Progenitor cell of endocrine pancreas (in vitro differentiated cells): Measurements from ENCODE around the gene MRPL28. TPM values are rescaled to one million over a fixed set of nuclear protein-coding genes. Genes with fewer than 3 reads are reported as not detected.
"Not testable (repeated sequence)": the region's sequence is repeated elsewhere in the genome, so short reads cannot be mapped to it uniquely, and the experiment has no call there.

ENCODE experiments used
- DNase-seq: peaks from one replicate; pipeline ENCODE4 v3.0.0; 2021; ENCODE audit warnings: low spot score; ENCODE audit not compliant: unreplicated experiment
- H3K27ac Mint-ChIP-seq: 2 replicates; pipeline ENCODE4 v1.8.0; 2021; ENCODE audit warnings: mild to moderate bottlenecking, moderate library complexity, mixed read lengths
- H3K27me3 Mint-ChIP-seq: 2 replicates; pipeline ENCODE4 v1.8.0; 2021; ENCODE audit warnings: mixed read lengths
- H3K36me3 Mint-ChIP-seq: 2 replicates; pipeline ENCODE4 v1.8.0; 2022; ENCODE audit warnings: mixed read lengths; ENCODE audit not compliant: insufficient read depth
- H3K4me1 Mint-ChIP-seq: 2 replicates; pipeline ENCODE4 v1.8.0; 2021; ENCODE audit warnings: low read depth, mixed read lengths
- H3K4me3 Mint-ChIP-seq: 2 replicates; pipeline ENCODE4 v1.8.0; 2021; ENCODE audit warnings: low read depth, mild to moderate bottlenecking, moderate library complexity, mixed read lengths
- H3K9me3 Mint-ChIP-seq: 2 replicates; pipeline ENCODE4 v1.8.0; 2021; ENCODE audit warnings: low read depth, mixed read lengths
- total RNA-seq: library from RNA; stranded (reverse); gene quantifications from 2 replicates; pipeline ENCODE4 v1.2.1, GENCODE V29; 2021
- TF ChIP-seq, protein P1 (sequence below): fragments of 200-600 bp; sonication (generic); IDR thresholded peaks from one replicate; pipeline ENCODE4 v1.5.0; 2021; ENCODE audit warnings: antibody characterized with exemption, mild to moderate bottlenecking; ENCODE audit not compliant: unreplicated experiment

Gene MRPL28
- total RNA-seq, 1 donor from 2014 or later: 82.7 TPM

DNA sequence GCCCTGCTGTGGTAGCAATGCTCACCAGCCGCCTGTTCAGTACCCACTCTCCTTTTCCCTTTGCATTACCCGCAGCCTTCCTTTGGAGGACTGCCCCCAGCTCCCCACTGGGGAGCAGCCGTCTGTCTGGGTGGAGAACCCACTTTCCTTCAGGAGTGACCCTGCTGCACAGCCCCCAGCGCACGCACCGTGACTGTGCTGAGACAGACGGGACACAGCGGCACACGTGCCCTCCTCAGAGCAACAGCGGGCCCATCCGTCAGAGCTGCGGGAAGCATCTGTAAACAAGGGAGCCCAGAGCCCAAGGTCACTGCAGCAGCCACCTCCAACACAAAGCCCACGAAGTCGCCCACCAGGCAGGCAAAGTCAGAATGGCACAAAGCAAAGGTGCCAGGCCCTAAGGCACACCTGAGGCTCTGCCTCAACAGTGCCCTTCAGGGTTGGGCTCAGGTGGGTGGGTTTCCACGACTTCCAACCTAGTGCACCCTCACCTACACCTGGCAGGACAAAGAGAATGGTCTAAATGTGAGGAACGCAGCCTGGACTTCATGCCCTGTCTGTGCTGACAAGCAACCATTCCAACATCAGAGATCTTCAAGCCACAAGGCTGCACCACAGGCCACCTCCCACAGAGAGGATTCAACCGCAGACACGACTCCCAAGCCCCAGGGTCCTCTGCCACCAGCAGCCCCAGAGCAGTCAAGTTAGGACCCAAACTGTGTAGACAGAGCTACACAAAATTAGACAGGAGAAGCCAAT lies 27.7 kb downstream of the MRPL28 start:
- H3K27ac Mint-ChIP-seq: peak overlapping the region; percentile 14

DNA sequence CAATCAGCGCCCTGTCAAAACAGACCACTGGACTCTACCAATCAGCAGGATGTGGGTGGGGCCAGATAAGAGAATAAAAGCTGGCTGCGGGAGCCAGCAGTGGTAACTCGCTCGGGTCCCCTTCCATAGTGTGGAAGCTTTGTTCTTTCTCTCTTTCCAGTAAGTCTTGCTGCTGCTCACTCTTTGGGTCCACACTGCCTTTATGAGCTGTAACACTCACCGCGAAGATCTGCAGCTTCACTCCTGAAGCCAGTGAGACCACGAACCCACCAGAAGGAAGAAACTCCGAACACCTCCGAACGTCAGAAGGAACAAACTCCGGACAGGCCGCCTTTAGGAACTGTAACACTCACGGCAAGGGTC lies 28.4 kb downstream of the MRPL28 start:
- not testable (repeated sequence) for H3K27me3 Mint-ChIP-seq, H3K27ac Mint-ChIP-seq, DNase-seq, H3K9me3 Mint-ChIP-seq, H3K4me3 Mint-ChIP-seq, H3K4me1 Mint-ChIP-seq
- peaks cover 30% of the 10 kb centered on the region for H3K36me3 Mint-ChIP-seq

More for the DNA sequence above, 27.7 kb downstream of the MRPL28 start:
- TF ChIP-seq, protein P1, sequence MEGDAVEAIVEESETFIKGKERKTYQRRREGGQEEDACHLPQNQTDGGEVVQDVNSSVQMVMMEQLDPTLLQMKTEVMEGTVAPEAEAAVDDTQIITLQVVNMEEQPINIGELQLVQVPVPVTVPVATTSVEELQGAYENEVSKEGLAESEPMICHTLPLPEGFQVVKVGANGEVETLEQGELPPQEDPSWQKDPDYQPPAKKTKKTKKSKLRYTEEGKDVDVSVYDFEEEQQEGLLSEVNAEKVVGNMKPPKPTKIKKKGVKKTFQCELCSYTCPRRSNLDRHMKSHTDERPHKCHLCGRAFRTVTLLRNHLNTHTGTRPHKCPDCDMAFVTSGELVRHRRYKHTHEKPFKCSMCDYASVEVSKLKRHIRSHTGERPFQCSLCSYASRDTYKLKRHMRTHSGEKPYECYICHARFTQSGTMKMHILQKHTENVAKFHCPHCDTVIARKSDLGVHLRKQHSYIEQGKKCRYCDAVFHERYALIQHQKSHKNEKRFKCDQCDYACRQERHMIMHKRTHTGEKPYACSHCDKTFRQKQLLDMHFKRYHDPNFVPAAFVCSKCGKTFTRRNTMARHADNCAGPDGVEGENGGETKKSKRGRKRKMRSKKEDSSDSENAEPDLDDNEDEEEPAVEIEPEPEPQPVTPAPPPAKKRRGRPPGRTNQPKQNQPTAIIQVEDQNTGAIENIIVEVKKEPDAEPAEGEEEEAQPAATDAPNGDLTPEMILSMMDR: no peak
- peaks cover 32% of the 10 kb centered on the region for H3K36me3 Mint-ChIP-seq
- no peak for DNase-seq
- no peak overlapping the region for H3K4me3 Mint-ChIP-seq
- no peaks in the 10 kb centered on the region for H3K27me3 Mint-ChIP-seq
- H3K9me3 Mint-ChIP-seq: peaks cover 3% of the 10 kb centered on the region
- H3K4me1 Mint-ChIP-seq: peaks cover 2% of the 10 kb centered on the region

DNA sequence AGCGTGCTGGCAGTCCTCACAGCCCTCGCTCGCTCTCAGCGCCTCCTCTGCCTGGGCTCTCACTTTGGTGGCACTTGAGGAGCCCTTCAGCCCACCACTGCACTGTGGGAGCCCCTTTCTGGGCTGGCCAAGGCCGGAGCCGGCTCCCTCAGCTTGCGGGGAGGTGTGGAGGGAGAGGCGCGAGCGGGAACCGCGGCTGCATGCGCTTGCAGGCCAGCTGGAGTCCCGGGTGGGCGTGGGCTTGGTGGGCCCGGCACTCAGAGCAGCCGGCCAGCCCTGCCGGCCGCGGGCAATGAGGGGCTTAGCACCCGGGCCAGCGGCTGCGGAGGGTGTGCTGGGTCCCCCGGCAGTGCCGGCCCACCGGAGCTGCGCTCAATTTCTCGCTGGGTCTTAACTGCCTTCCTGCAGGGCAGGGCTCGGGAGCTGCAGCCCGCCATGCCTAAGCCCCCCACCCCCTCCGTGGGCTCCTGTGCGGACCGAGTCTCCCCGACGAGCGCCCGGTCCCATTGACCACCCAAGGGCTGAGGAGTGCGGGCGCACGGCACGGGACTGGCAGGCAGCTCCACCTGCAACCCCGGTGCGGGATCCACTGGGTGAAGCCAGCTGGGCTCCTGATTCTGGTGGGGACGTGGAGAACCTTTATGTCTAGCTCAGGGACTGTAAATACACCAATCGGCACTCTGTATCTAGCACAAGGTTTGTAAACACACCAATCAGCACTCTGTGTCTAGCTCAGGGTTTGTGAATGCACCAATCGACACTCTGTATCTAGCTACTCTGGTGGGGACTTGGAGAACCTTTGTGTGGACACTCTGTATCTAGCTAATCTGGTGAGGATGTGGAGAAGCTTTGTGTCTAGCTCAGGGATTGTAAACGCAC lies 29.0 kb downstream of the MRPL28 start:
- not testable (repeated sequence) for H3K4me3 Mint-ChIP-seq, H3K27ac Mint-ChIP-seq, H3K9me3 Mint-ChIP-seq, DNase-seq, H3K4me1 Mint-ChIP-seq, H3K27me3 Mint-ChIP-seq
- H3K36me3 Mint-ChIP-seq: peaks cover 29% of the 10 kb centered on the region

DNA sequence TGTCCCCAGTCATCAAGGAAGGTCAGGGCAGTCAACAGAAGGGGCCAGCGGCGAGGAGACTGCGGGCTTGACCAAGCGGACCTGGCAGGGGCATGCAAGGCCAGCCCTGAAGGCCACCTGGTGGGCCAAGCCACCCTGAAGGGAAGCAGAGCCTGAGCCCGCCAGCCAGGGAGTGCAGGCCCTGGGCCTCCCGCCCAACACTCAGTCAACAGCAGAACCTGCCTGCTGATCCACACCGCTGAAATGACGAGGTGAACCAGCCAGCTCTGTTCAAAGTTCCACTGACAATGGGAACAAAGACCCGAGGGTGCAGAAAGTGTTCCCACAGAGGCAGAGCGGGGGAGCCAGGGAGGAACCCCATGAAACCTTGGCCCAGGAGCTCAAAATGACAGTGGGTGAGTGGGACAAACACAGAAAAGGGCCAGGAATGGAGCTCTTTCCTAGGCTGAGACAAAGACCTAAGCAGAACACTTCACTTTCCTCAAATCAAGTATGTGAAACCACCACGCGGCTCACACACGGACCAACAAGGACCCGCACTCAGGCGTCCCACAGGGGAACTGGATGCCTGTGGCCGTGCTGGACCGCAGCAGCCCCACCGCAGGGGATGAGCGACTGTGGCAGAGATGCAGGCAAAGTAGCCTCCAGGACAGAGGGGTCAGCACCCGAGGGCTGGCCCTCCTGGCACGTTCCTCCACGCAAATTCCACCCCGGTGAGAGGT lies 29.8 kb downstream of the MRPL28 start:
- no peaks in the 10 kb centered on the region for H3K27me3 Mint-ChIP-seq
- peaks cover 2% of the 10 kb centered on the region for H3K4me1 Mint-ChIP-seq
- peak overlapping the region; percentile 52 for H3K27ac Mint-ChIP-seq
- H3K9me3 Mint-ChIP-seq: peaks cover 3% of the 10 kb centered on the region
- H3K36me3 Mint-ChIP-seq: peaks cover 22% of the 10 kb centered on the region
- no peak overlapping the region for H3K4me3 Mint-ChIP-seq
- no peak for DNase-seq
- TF ChIP-seq, protein P1: no peak

DNA sequence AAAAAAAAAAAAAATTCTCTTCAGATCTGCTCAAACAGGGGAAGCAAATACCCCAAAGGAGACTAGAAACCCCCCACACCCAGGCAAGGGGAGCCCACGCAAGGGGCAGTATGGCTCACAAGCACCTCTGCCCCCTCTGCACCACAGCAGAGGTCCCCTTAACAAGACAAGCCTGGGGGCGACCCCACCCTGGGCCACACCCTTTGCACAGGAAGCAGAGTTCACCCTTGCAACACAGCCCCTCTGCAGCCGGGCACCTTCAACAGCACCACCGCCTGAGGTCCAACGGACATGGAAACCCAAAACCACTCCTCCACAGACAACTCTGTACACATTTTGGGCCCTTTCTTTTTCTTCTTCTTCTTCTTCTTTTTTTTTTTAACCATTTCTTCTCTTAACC lies 30.7 kb downstream of the MRPL28 start:
- Mint-ChIP-seq H3K4me1 (peaks cover 2% of the 10 kb centered on the region), H3K36me3 (peaks cover 16% of the 10 kb centered on the region), H3K27ac (no peak overlapping the region), H3K4me3 (no peak overlapping the region), H3K27me3 (no peaks in the 10 kb centered on the region), H3K9me3 (peaks cover 3% of the 10 kb centered on the region)
- TF ChIP-seq, protein P1: no peak
- no peak for DNase-seq

DNA sequence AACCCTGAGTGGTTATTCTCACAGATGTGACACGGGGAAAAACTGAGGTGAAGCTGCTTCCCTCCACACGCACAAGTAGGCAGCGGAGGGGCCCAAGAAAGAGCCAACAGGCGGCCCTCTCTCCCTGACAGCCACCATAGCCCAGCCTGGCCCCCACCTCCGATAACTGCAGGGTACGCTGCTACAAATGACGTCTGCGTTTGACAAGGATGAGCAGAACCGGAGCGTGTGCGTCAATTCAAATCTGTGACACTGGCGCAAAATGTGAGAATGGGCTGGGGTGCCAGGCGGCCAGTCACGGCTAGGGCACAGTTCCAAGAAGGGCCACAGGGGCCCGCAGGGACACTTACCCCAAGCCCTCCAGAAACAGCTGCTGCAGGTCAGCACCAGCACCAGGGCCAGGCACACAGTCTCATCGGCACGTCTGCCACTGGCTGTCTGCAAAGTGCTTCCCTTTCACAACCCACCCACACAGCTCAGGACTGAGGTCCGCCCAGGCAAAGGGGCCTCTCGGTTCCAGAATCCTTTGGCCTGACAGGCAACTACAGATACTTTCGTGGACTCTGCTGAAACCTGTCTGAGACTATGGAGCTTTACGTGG lies 32.3 kb downstream of the MRPL28 start:
- no peak overlapping the region for H3K27ac Mint-ChIP-seq
- TF ChIP-seq, protein P1: no peak

More for the DNA sequence above, 32.3 kb downstream of the MRPL28 start:
- H3K9me3 Mint-ChIP-seq: peaks cover 3% of the 10 kb centered on the region
- peaks cover 14% of the 10 kb centered on the region for H3K36me3 Mint-ChIP-seq
- H3K27me3 Mint-ChIP-seq: no peaks in the 10 kb centered on the region
- H3K4me1 Mint-ChIP-seq: peaks cover 2% of the 10 kb centered on the region
- DNase-seq: no peak
- no peak overlapping the region for H3K4me3 Mint-ChIP-seq
